Mesendoderm (in vitro differentiated cells): ENCODE results near the gene SNF8.
"Not testable (repeated sequence)": the region's sequence is repeated elsewhere in the genome, so short reads cannot be mapped to it uniquely, and the experiment has no call there.

Experiments
- DNase-seq: peaks from one replicate; pipeline ENCODE4 v3.0.0; 2013
- H2AK5ac ChIP-seq: 2 replicates; pipeline ENCODE4 v1.6.1; 2013; ENCODE audit warnings: low read length, inconsistent platforms
- H2BK120ac ChIP-seq: 2 replicates; pipeline ENCODE4 v1.6.1; 2013; ENCODE audit warnings: low read depth, mild to moderate bottlenecking, low read length, moderate library complexity, mixed read lengths
- H2BK15ac ChIP-seq: replicated peaks from 2 replicates; pipeline ENCODE4 v1.6.1; 2013; ENCODE audit warnings: low read depth, mild to moderate bottlenecking, moderate library complexity
- H2BK5ac ChIP-seq: 2 replicates; pipeline ENCODE4 v1.6.1; 2013; ENCODE audit warnings: low read length, inconsistent platforms
- H3K18ac ChIP-seq: 2 replicates; pipeline ENCODE4 v1.6.1; 2013; ENCODE audit warnings: mild to moderate bottlenecking, low read length, mixed read lengths
- H3K23ac ChIP-seq: one replicate; pipeline ENCODE4 v1.6.1; 2013; ENCODE audit warnings: low read length
- H3K27ac ChIP-seq: 2 replicates; pipeline ENCODE4 v1.5.1; 2013; ENCODE audit warnings: low read depth, mild to moderate bottlenecking, inconsistent platforms, low read length, moderate library complexity
- H3K27me3 ChIP-seq: 2 replicates; pipeline ENCODE4 v1.6.1; 2013; ENCODE audit warnings: low read length, control low read depth, mild to moderate bottlenecking, inconsistent platforms; ENCODE audit not compliant: insufficient read depth, poor library complexity
- H3K36me3 ChIP-seq: 2 replicates; pipeline ENCODE4 v1.6.1; 2013; ENCODE audit warnings: low read length, inconsistent platforms; ENCODE audit not compliant: control insufficient read depth, insufficient read depth
- H3K4ac ChIP-seq: one replicate; pipeline ENCODE4 v1.6.1; 2013; ENCODE audit warnings: low read depth, mild to moderate bottlenecking, low read length, moderate library complexity
- H3K4me1 ChIP-seq: 2 replicates; pipeline ENCODE4 v1.6.1; 2013; ENCODE audit warnings: low read depth, low read length, inconsistent platforms; ENCODE audit not compliant: control insufficient read depth
- H3K4me2 ChIP-seq: 2 replicates; pipeline ENCODE4 v1.6.1; 2013; ENCODE audit warnings: low read length
- H3K4me3 ChIP-seq: 2 replicates; pipeline ENCODE4 v1.5.1; 2013; ENCODE audit warnings: mild to moderate bottlenecking, low read length
- H3K56ac ChIP-seq: one replicate; pipeline ENCODE4 v1.6.1; 2013; ENCODE audit warnings: low read length
- H3K79me1 ChIP-seq: 2 replicates; pipeline ENCODE4 v1.6.1; 2013; ENCODE audit warnings: low read length, inconsistent platforms
- H3K79me2 ChIP-seq: 2 replicates; pipeline ENCODE4 v1.6.1; 2013; ENCODE audit warnings: mild to moderate bottlenecking, low read length; ENCODE audit not compliant: control insufficient read depth, insufficient read depth
- H3K9ac ChIP-seq: 2 replicates; pipeline ENCODE4 v1.6.1; 2013; ENCODE audit warnings: low read length, inconsistent platforms
- H4K5ac ChIP-seq: one replicate; pipeline ENCODE4 v1.6.1; 2013; ENCODE audit warnings: low read length
- H4K8ac ChIP-seq: one replicate; pipeline ENCODE4 v1.6.1; 2013; ENCODE audit warnings: low read depth, mild to moderate bottlenecking, control low read depth, low read length, moderate library complexity
- WGBS: extraction: QIAGEN DNeasy Blood & Tissue Kit; methylation state at CpG from one replicate; pipeline ENCODE4 v1.1.7; 2013; ENCODE audit warnings: low lambda C conversion rate, missing lambda C conversion rate; ENCODE audit not compliant: insufficient coverage; ENCODE audit errors: extremely low coverage; 5-methylcytosine and 5-hydroxymethylcytosine counted together

SNF8 gene

DNA sequence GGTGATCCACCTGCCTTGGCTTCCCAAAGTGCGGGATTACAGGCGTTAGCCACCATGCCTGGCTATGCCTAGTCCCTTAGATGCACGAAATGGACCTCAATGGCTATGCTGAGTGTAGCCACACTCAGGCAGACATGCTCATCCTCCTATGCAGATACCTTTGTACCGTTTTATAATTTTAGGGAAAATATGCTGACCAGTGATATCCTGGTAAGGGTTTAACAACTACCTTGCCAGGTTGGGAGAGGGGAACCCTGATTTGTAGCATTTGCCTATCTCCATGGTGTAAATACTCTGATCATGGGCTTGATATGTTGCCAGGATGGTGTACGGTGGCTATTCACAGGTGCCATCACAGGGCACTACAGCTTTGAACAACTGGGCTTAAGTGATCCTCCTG is 6.9 kb upstream of the SNF8 start:
- H3K23ac ChIP-seq: no peak overlapping the region

GRCh38 chr17:48945261-48945651 is 614 bp upstream of the SNF8 start:
- H2BK120ac ChIP-seq: peak overlapping the region; percentile 1
- peak overlapping the region; percentile 76 for H3K9ac ChIP-seq
- peak overlapping the region; percentile 22 for H3K4me3 ChIP-seq
- H2AK5ac ChIP-seq: peak overlapping the region; percentile 84
- H3K27me3 ChIP-seq, H3K4me1 ChIP-seq, DNase-seq, H3K79me1 ChIP-seq, H3K36me3 ChIP-seq, H2BK5ac ChIP-seq, H3K18ac ChIP-seq, H3K23ac ChIP-seq, H2BK15ac ChIP-seq: not testable (repeated sequence)
- H4K8ac ChIP-seq: peak overlapping the region; percentile 44
- H3K4ac ChIP-seq: peak overlapping the region; percentile 86
- peak overlapping the region; percentile 94 for H3K56ac ChIP-seq
- H4K5ac ChIP-seq: peak overlapping the region; percentile 75
- peaks cover 13% of the 10 kb centered on the region for H3K79me2 ChIP-seq
- no CpG with 5 or more reads among the region's 16 CpGs for WGBS
- H3K27ac ChIP-seq: peak overlapping the region; percentile 76
- H3K4me2 ChIP-seq: peak overlapping the region; percentile 79

More for the DNA sequence above, 6.9 kb upstream of the SNF8 start:
- Histone ChIP-seq H3K18ac (no peak overlapping the region), H4K5ac (no peak overlapping the region), H3K4me3 (no peak overlapping the region), H3K27ac (no peak overlapping the region), H2BK5ac (no peak overlapping the region), H3K4me2 (no peak overlapping the region), H4K8ac (no peak overlapping the region), H2AK5ac (no peak overlapping the region), H3K4me1 (no peaks in the 10 kb centered on the region), H2BK120ac (no peak overlapping the region), H3K36me3 (no peaks in the 10 kb centered on the region), H2BK15ac (no peak overlapping the region), H3K9ac (no peak overlapping the region), H3K4ac (no peak overlapping the region), H3K56ac (no peak overlapping the region), H3K79me1 (no peaks in the 10 kb centered on the region), H3K79me2 (no peaks in the 10 kb centered on the region), H3K27me3 (no peaks in the 10 kb centered on the region)
- no peak for DNase-seq
- no CpG with 5 or more reads among the region's 5 CpGs for WGBS

DNA sequence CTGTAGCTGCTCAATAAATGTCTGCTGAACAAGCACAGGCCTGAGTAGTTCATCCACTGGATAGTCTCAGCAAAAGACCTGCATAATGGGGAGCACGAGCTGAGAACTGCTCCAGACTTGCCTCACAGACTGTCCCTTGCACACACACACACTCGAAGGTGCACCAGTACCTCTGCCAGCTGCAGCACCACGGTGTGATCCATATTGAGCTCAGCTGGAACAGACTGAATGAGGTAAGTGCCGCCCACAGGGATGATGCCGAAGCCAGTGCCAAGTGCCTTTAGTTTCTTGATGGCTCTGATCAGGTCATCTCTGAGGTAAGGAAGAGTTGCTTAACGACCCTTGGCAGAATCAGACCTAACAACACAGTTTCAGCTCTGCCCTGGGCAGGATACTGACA is 11.6 kb downstream of the SNF8 start:
- no peak overlapping the region for H3K9ac ChIP-seq
- H3K36me3 ChIP-seq: peaks cover 15% of the 10 kb centered on the region
- no CpG with 5 or more reads among the region's 6 CpGs for whole genome bisulfite sequencing
- H4K8ac ChIP-seq: no peak overlapping the region
- no peaks in the 10 kb centered on the region for H3K79me1 ChIP-seq
- no peak overlapping the region for H3K4ac ChIP-seq
- H3K56ac ChIP-seq: no peak overlapping the region
- no peak overlapping the region for H4K5ac ChIP-seq
- H2BK5ac ChIP-seq: no peak overlapping the region
- no peaks in the 10 kb centered on the region for H3K4me1 ChIP-seq
- no peak overlapping the region for H3K4me2 ChIP-seq
- H3K18ac ChIP-seq: no peak overlapping the region
- H3K79me2 ChIP-seq: no peaks in the 10 kb centered on the region
- no peak for DNase-seq
- no peak overlapping the region for H2BK15ac ChIP-seq
- H3K4me3 ChIP-seq: no peak overlapping the region
- H2AK5ac ChIP-seq: no peak overlapping the region
- no peak overlapping the region for H2BK120ac ChIP-seq
- no peaks in the 10 kb centered on the region for H3K27me3 ChIP-seq
- no peak overlapping the region for H3K23ac ChIP-seq
- H3K27ac ChIP-seq: no peak overlapping the region

DNA sequence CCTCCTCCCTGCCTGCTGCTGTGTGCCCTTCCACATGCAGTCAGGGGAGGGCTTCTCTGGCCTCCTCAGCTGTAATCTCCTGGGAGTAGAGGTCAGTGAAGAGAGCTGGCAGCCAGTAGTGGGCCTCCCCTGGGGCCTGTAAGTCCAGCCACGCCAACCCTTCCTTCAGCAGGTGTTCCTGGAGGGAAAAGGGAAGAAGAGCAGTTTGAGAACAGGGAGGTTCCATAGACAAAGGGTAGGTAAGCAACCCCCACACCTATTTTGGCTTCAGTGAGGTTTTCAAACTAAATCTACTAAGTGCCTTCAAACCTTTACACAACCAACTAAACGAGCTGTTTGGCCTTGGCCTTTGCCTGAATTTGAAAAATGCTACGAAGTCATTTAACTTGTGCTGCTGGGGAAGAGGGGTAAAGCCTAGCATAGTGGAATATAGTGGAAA is 14.2 kb downstream of the SNF8 start:
- H3K36me3 ChIP-seq: peaks cover 18% of the 10 kb centered on the region
- H3K18ac ChIP-seq: no peak overlapping the region
- H3K4me2 ChIP-seq: no peak overlapping the region
- no peak overlapping the region for H4K8ac ChIP-seq
- H3K9ac ChIP-seq: no peak overlapping the region
- H2BK5ac ChIP-seq: no peak overlapping the region
- no peak overlapping the region for H2BK15ac ChIP-seq
- H3K23ac ChIP-seq: no peak overlapping the region
- peaks cover 2% of the 10 kb centered on the region for H3K79me1 ChIP-seq
- H2BK120ac ChIP-seq: no peak overlapping the region
- no peak for DNase-seq
- no CpG with 5 or more reads among the region's 3 CpGs for WGBS
- no peaks in the 10 kb centered on the region for H3K27me3 ChIP-seq
- H4K5ac ChIP-seq: no peak overlapping the region
- no peak overlapping the region for H3K27ac ChIP-seq
- H3K4ac ChIP-seq: no peak overlapping the region
- no peak overlapping the region for H3K56ac ChIP-seq
- no peak overlapping the region for H2AK5ac ChIP-seq
- no peaks in the 10 kb centered on the region for H3K4me1 ChIP-seq
- no peaks in the 10 kb centered on the region for H3K79me2 ChIP-seq
- H3K4me3 ChIP-seq: no peak overlapping the region

- peaks cover 2% of the 10 kb centered on the region for H3K79me1 ChIP-seq
- no peak overlapping the region for H2BK5ac ChIP-seq
- H3K27ac ChIP-seq: no peak overlapping the region
- H3K79me2 ChIP-seq: no peaks in the 10 kb centered on the region
- no peak overlapping the region for H4K5ac ChIP-seq
- H3K4me3 ChIP-seq: no peak overlapping the region
- H3K56ac ChIP-seq: no peak overlapping the region
- no peak overlapping the region for H3K23ac ChIP-seq
- H2BK15ac ChIP-seq: no peak overlapping the region
- H3K4me2 ChIP-seq: no peak overlapping the region
- no peak overlapping the region for H3K9ac ChIP-seq
- H2AK5ac ChIP-seq: no peak overlapping the region
- H3K4me1 ChIP-seq: no peaks in the 10 kb centered on the region
- H3K4ac ChIP-seq: no peak overlapping the region
- no peak overlapping the region for H3K18ac ChIP-seq
- H3K36me3 ChIP-seq: peaks cover 20% of the 10 kb centered on the region
- H4K8ac ChIP-seq: no peak overlapping the region
- no CpG with 5 or more reads among the region's 1 CpG for WGBS
- no peaks in the 10 kb centered on the region for H3K27me3 ChIP-seq
- no peak for DNase-seq
- no peak overlapping the region for H2BK120ac ChIP-seq
These were observed 14.9 kb downstream of the SNF8 start for GRCh38 chr17:48929812-48930165.
